Measurements from ENCODE around the gene GABRA5.

The GABRA5 gene

GRCh38 chr15:26852980-26853379, 13.9 kb upstream of the GABRA5 start:
- ATAC-seq: no peak
- TF ChIP-seq TCF4 (CRISPR knock-in tag; IDR thresholded peaks at IDR 0.05; ENCODE audit: borderline replicate concordance): no peak
- no peak for TF ChIP-seq ISL1 (CRISPR knock-in tag; IDR thresholded peaks at IDR 0.05)
- TF ChIP-seq ZNF565 (CRISPR knock-in tag; conservative IDR thresholded peaks at IDR 0.05; ENCODE audit: low read depth): no peak
- no peak for TF ChIP-seq ESRRG (CRISPR knock-in tag; IDR thresholded peaks at IDR 0.05)
- TF ChIP-seq PPARA (CRISPR knock-in tag; IDR thresholded peaks at IDR 0.05; ENCODE audit: borderline replicate concordance): no peak
- no peak for TF ChIP-seq PATZ1 (CRISPR knock-in tag; IDR thresholded peaks at IDR 0.05; ENCODE audit: borderline replicate concordance)
- TF ChIP-seq ZFP3 (CRISPR knock-in tag; IDR thresholded peaks at IDR 0.05): no peak
- TF ChIP-seq RARB (CRISPR knock-in tag; IDR thresholded peaks at IDR 0.05): no peak
- no peak for TF ChIP-seq BACH2 (CRISPR knock-in tag; IDR thresholded peaks at IDR 0.05; ENCODE audit: borderline replicate concordance)
- no peak for TF ChIP-seq SNAI2 (CRISPR knock-in tag; IDR thresholded peaks at IDR 0.05)
- TF ChIP-seq ZNF70 (CRISPR knock-in tag; IDR thresholded peaks at IDR 0.05): no peak

- no peak for TF ChIP-seq CREB5 (CRISPR knock-in tag; IDR thresholded peaks at IDR 0.05; ENCODE audit: low read depth)
- no peak for TF ChIP-seq ZFP3 (CRISPR knock-in tag; IDR thresholded peaks at IDR 0.05)
- TF ChIP-seq CSDC2 (CRISPR knock-in tag; IDR thresholded peaks at IDR 0.05): no peak
- TF ChIP-seq PATZ1 (CRISPR knock-in tag; IDR thresholded peaks at IDR 0.05; ENCODE audit: borderline replicate concordance): no peak
- no peak for TF ChIP-seq ZC3H10 (CRISPR knock-in tag; IDR thresholded peaks at IDR 0.05)
- no peak for TF ChIP-seq ZNF70 (CRISPR knock-in tag; IDR thresholded peaks at IDR 0.05)
- TF ChIP-seq ARNTL (CRISPR knock-in tag; IDR thresholded peaks at IDR 0.05; ENCODE audit: borderline replicate concordance, low read depth): no peak
- no peak for TF ChIP-seq TCF4 (CRISPR knock-in tag; IDR thresholded peaks at IDR 0.05; ENCODE audit: borderline replicate concordance)
- no peak for TF ChIP-seq ZFP30 (CRISPR knock-in tag; IDR thresholded peaks at IDR 0.05)
- no peak for TF ChIP-seq GLIS3 (CRISPR knock-in tag; IDR thresholded peaks at IDR 0.05)
- TF ChIP-seq PPARA (CRISPR knock-in tag; IDR thresholded peaks at IDR 0.05; ENCODE audit: borderline replicate concordance): no peak
- no peak for ATAC-seq
These were observed 12.4 kb upstream of the GABRA5 start for GRCh38 chr15:26854435-26854834.

- no peak for ATAC-seq
- TF ChIP-seq ZFP3 (CRISPR knock-in tag; IDR thresholded peaks at IDR 0.05) (no peak), ZFP30 (CRISPR knock-in tag; IDR thresholded peaks at IDR 0.05) (no peak), CSDC2 (CRISPR knock-in tag; IDR thresholded peaks at IDR 0.05) (no peak), RARB (CRISPR knock-in tag; IDR thresholded peaks at IDR 0.05) (no peak), ZNF8 (CRISPR knock-in tag; IDR thresholded peaks at IDR 0.05) (no peak), TCF4 (CRISPR knock-in tag; IDR thresholded peaks at IDR 0.05; ENCODE audit: borderline replicate concordance) (no peak), ZNF565 (CRISPR knock-in tag; conservative IDR thresholded peaks at IDR 0.05; ENCODE audit: low read depth) (no peak), ESRRG (CRISPR knock-in tag; IDR thresholded peaks at IDR 0.05) (no peak), ISL1 (CRISPR knock-in tag; IDR thresholded peaks at IDR 0.05) (no peak), PATZ1 (CRISPR knock-in tag; IDR thresholded peaks at IDR 0.05; ENCODE audit: borderline replicate concordance) (no peak), BACH2 (CRISPR knock-in tag; IDR thresholded peaks at IDR 0.05; ENCODE audit: borderline replicate concordance) (no peak), OSR1 (CRISPR knock-in tag; IDR thresholded peaks at IDR 0.05) (no peak), GLIS3 (CRISPR knock-in tag; IDR thresholded peaks at IDR 0.05) (no peak), ZC3H10 (CRISPR knock-in tag; IDR thresholded peaks at IDR 0.05) (no peak), CREB5 (CRISPR knock-in tag; IDR thresholded peaks at IDR 0.05; ENCODE audit: low read depth) (no peak), CSRNP3 (CRISPR knock-in tag; IDR thresholded peaks at IDR 0.05) (no peak), TOX (CRISPR knock-in tag; IDR thresholded peaks at IDR 0.05; ENCODE audit: borderline replicate concordance) (no peak), ZNF70 (CRISPR knock-in tag; IDR thresholded peaks at IDR 0.05) (no peak)
These were observed 2.1 kb upstream of the GABRA5 start for GRCh38 chr15:26864664-26865191.

Data from SK-N-SH treated with all-trans-retinoic acid at 6 μM for 48 hours (cell line).